GM18505 (cell line): Measurements from ENCODE around the gene USP10.

Source experiments
- ATAC-seq: cut with Tn5 transposase; IDR thresholded peaks from one replicate; pipeline ENCODE4 v1.9.1; 2021; ENCODE audit not compliant: unreplicated experiment
- POLR2A ChIP-seq: IDR thresholded peaks from 4 replicates; pipeline ENCODE4 v1.6.1; 2011; ENCODE audit warnings: borderline replicate concordance; ENCODE audit not compliant: insufficient read depth, insufficient read length; ENCODE audit errors: extremely low read depth

Gene USP10

DNA sequence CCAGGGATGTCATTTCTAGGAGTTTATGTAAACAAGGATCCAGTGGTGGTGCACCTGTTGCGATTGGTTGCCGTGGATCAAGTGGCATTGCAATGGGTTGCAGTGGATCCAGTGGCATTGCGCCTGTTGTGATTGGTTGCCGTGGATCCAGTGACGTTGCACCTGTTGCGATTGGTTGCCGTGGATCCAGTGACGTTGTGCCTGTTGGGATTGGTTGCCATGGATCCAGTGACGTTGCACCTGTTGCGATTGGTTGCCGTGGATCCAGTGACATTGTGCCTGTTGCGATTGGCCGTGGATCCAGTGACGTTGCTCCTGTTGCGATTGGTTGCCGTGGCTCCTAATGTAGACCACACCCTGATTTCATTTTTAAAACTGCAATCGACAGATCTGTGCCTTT, 63.8 kb downstream of the USP10 start:
- no peak for TF ChIP-seq POLR2A
- ATAC-seq: no peak

- TF ChIP-seq POLR2A: no peak
- no peak for ATAC-seq
These were observed 65.2 kb downstream of the USP10 start for GRCh38 chr16:84764970-84765369.

DNA sequence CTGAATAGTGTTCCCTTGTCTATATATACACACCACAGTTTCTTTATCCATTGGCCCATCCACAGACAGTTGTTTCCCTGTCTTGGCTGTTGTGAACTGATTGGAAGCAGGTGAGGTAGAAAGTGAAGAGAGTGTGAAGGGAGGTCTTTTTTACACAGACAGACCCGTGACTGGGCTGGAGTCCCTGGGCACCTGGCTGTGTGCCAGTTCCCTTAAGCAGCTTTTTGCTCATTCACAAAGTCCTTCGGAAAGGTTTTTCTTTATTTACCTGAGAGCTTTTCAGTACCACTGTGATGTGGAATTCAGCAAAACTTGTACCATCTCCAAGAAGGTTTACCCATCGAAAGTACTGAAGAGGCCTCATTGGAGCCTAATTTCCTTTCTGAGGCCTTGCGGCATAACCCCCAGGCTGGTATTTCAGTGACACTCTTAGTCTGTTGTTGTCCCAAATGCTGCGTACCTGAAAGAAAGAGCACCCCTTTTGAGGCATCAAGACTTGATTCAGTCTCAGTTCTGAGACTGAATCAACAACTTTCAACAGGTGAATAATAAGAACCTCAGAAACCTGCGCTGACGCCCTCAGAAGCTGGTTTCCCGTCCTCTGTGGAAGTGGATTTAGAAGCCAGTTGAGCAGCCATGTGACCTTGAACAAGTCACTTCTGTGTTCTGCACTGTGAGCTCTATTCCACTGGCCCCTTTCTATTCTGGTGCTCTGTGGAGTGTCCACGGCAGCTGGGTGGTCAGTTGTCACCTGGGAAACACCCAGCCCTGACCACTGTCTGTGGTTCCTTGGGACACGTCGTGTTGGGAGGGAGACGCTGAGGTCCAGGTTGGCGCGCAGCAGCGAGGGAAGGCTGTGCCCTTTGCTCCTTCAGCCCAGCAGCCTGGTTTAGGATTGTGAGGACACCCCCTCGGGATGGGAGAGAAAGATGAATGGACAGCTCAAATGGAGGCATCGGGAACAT, 66.1 kb downstream of the USP10 start:
- no peak for TF ChIP-seq POLR2A
- no peak for ATAC-seq

- ATAC-seq: no peak
- no peak for TF ChIP-seq POLR2A
These were observed 67.4 kb downstream of the USP10 start for GRCh38 chr16:84766978-84767773.

DNA sequence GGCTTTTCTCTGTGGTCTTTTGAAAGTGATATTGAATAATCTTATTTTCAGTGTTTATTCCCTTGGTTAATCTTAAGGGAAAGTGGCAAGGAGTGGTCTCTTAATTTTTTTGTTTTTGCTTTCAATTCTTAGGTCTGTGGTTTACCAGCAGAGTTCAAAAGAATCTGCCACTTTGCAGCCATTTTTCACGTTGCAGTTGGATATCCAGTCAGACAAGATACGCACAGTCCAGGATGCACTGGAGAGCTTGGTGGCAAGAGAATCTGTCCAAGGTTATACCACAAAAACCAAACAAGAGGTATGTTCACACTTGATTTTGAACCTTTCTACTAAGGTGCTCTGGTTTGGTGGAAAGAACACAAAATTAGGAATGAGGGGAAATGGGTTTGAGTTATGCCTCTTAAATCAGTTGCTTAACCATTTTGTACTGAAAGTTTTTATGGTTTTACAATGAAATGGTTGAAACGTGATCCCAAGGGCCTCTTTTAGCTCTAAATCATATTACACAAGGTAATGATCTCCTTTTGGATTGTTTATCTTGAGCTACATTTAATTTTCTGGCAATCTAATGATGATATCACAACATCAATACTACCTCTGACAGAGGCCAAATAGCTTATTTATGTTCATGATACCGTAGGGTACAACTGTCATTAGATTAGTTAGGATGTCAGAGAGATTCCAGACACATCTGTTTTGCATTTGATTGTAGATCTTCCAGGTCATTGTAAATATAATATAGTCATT, 68.4 kb downstream of the USP10 start:
- TF ChIP-seq POLR2A: no peak
- ATAC-seq: no peak

DNA sequence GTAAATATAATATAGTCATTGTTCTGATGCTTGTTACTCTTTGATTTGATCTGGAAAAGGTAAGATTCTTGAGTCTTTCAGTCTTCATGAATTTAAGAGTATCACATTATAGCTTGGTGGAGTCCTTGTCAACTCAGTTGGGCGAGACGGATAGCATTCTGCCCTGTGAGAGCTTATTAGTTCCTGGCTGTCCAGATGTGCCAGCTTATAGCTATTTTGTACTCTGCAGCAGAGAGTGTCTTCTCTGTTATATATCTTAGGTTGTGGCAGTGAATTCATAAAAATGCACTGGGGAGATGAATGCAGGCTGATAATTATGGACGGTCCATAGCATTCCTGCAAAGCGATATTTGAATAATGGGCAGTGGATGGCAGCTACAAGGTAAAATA, 69.0 kb downstream of the USP10 start:
- ATAC-seq: no peak
- TF ChIP-seq POLR2A: no peak

GRCh38 chr16:84769416-84769815, 69.6 kb downstream of the USP10 start:
- no peak for ATAC-seq
- no peak for TF ChIP-seq POLR2A

GRCh38 chr16:84773312-84773711, 73.5 kb downstream of the USP10 start:
- TF ChIP-seq POLR2A: no peak
- no peak for ATAC-seq

- no peak for ATAC-seq
- no peak for TF ChIP-seq POLR2A
These were observed 75.0 kb downstream of the USP10 start for GRCh38 chr16:84774810-84775209.

DNA sequence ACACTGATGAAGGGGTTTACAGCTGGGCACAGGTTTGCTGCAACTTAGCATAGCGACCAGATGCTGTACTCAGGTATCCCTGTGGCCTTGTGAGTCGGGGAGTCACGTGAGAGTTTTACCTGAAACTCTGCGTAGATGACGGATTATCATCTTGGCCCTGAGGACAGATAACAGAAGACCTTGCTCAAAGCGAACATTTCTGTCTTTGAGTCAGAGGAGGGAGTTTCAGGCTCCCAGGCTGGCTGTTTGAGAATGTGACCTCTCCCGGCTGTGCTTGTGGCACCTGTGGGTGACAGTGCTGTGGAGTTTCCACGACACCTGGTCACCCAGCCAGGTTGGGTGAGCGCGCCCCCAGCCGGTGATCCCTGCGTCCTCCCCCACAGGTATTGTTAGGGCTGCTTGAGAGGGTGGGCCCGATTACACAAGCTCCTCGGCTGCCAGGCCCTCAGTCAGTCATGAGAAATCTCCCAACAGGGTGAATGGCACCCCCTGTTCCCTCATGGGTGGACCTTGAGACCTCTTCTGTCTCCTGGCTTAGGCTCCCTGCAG, 75.5 kb downstream of the USP10 start:
- no peak for ATAC-seq
- TF ChIP-seq POLR2A: no peak

- ATAC-seq: no peak
- no peak for TF ChIP-seq POLR2A
These were observed 77.6 kb downstream of the USP10 start for GRCh38 chr16:84777435-84777834.

GRCh38 chr16:84778720-84779119, 78.9 kb downstream of the USP10 start:
- TF ChIP-seq POLR2A: no peak
- ATAC-seq: no peak

- TF ChIP-seq POLR2A: no peak
- no peak for ATAC-seq
These were observed 80.3 kb downstream of the USP10 start for GRCh38 chr16:84780063-84780462.
